Limb (tissue), 2 donors: Measurements from ENCODE around the gene RTL5.

ENCODE experiments used
- DNase-seq, 2 donors: peaks; one replicate each; pipeline ENCODE4 v3.0.0-alpha.2; 2016; ENCODE audit errors: extremely low spot score in 2 of 2

Gene RTL5

GRCh38 chrX:72079607-72080006 is 52.1 kb downstream of the RTL5 start:
- DNase-seq = no peak

- DNase-seq = no peak
These were observed 53.3 kb downstream of the RTL5 start for GRCh38 chrX:72078411-72078810.
